DND-41 (cell line): ENCODE measurements around the gene DBF4.

ENCODE experiments used
- CTCF ChIP-seq: IDR thresholded peaks from 2 replicates; pipeline ENCODE4 v1.5.1; 2012; ENCODE audit warnings: borderline replicate concordance, low read length, moderate library complexity, mild to moderate bottlenecking; ENCODE audit not compliant: poor library complexity, severe bottlenecking; ENCODE audit errors: extremely low read depth
- EZH2 ChIP-seq: IDR thresholded peaks from 3 replicates; pipeline ENCODE4 v1.6.1; 2012; ENCODE audit warnings: borderline replicate concordance, low read depth, mild to moderate bottlenecking, moderate library complexity, low read length, inconsistent platforms; ENCODE audit not compliant: severe bottlenecking

- TF ChIP-seq CTCF (no peak), EZH2 (no peak)
These were observed 57.3 kb downstream of the DBF4 start for GRCh38 chr7:87933605-87933952.
